BLaER1 treated with 17β-estradiol and CSF1 and Interleukin-3, amounts not matched to agents 10 nM and 100 nM (cell line): ENCODE measurements around the gene RPS2.
A peak's percentile ranks its signal among the peaks of the same experiment; 100 is the strongest.
"Not testable (repeated sequence)": the region's sequence is repeated elsewhere in the genome, so short reads cannot be mapped to it uniquely, and the experiment has no call there.

Experiments used
- H3K27ac ChIP-seq, 11 experiments: shearing (Covaris generic); formaldehyde crosslinking; 2 replicates each; pipeline ENCODE4 v1.8.1; 2022
- H3K27me3 ChIP-seq, 11 experiments: shearing (Covaris generic); formaldehyde crosslinking; 2 replicates each; pipeline ENCODE4 v1.8.1; 2022
- H3K36me3 ChIP-seq, 11 experiments: shearing (Covaris generic); formaldehyde crosslinking; 2 replicates each; pipeline ENCODE4 v1.8.1; 2022
- H3K4me1 ChIP-seq, 10 experiments: shearing (Covaris generic); formaldehyde crosslinking; 2 replicates each; pipeline ENCODE4 v1.8.1; 2022
- H3K4me2 ChIP-seq, 11 experiments: shearing (Covaris generic); formaldehyde crosslinking; 2 replicates each; pipeline ENCODE4 v1.8.1; 2022
- H3K4me3 ChIP-seq, 10 experiments: shearing (Covaris generic); formaldehyde crosslinking; 2 replicates each; pipeline ENCODE4 v1.8.1; 2022
- H3K9ac ChIP-seq, 11 experiments: shearing (Covaris generic); formaldehyde crosslinking; 2 replicates each; pipeline ENCODE4 v1.8.1; 2022
- H3K9me3 ChIP-seq, 11 experiments: shearing (Covaris generic); formaldehyde crosslinking; replicated peaks in 1 of 11; 2 replicates each; pipeline ENCODE4 v1.8.1; 2022
- H4K20me1 ChIP-seq, 11 experiments: shearing (Covaris generic); formaldehyde crosslinking; 2 replicates each; pipeline ENCODE4 v1.8.1; 2022
- Cebpa-rat ChIP-seq, 11 experiments: shearing (Covaris generic); IDR thresholded peaks; 2 replicates each; pipeline ENCODE4 v1.8.1; 2022

Gene RPS2

DNA sequence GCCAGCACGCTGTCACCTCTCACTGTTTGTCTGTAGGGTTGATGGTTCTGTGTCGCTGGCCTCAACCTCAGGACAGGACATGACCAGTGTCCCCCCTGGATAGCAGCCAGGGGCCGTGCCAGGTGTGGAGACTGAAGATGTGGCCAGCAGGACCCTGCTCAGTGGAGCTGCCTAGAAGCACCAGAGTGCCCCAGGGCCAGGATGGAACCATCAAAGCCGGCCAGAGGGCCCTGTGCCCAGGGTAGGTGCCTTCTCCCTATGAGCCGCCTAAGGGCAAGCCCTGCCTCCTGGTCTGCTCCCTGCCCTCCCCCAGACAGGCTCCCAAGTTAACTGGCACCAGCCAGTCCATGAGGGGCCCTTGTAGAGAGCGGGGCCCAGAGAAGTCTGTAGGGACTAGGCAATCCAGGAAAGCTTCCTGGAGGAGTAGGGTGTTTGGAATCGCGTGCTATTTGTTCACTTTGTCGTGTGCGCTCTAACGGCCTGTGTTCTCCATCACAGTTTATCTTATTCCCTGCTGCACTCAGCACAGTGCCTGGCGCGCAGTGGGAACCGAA, 5.8 kb downstream of the RPS2 start:
- Histone ChIP-seq H3K4me2 (peak overlapping the region; percentile 78 to 97 (median 94)), H3K4me3 (peak overlapping the region in 9 of 10 experiments; percentile 70 to 96 (median 88); a peak in 13 of 20 replicates), H3K9me3 (no peaks in the 10 kb centered on the region; a peak in 1 of 22 replicates), H3K27ac (peak overlapping the region in 7 of 11 experiments; percentile 4 to 92 (median 88); a peak in 6 of 22 replicates), H3K27me3 (no peaks in the 10 kb centered on the region), H3K36me3 (peaks cover 21 to 29% (median 25%) of the 10 kb centered on the region in 11 experiments), H4K20me1 (peaks cover 28 to 41% (median 37%) of the 10 kb centered on the region in 11 experiments), H3K9ac (peak overlapping the region in 10 of 11 experiments; percentile 88 to 97 (median 93); a peak in 19 of 22 replicates), H3K4me1 (peaks cover 34 to 41% (median 39%) of the 10 kb centered on the region in 10 experiments)
- TF ChIP-seq Cebpa-rat (IDR thresholded peaks at IDR 0.05), result no peak

DNA sequence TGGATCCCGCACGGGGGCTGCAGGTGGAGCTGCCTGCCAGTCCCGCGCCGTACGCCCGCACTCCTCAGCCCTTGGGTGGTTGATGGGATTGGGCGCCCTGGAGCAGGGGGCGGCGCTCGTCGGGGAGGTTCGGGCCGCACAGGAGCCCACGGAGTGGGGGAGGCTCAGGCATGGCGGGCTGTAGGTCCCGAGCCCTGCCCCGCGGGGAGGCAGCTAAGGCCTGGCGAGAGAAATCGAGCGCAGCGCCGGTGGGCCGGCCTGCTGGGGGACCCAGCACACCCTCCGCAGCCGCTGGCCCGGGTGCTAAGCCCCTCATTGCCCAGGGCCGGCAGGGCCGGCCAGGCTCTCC, 6.5 kb downstream of the RPS2 start:
- peaks cover 16 to 22% (median 20%) of the 10 kb centered on the region in 11 experiments for H3K36me3 ChIP-seq
- peaks cover 21 to 34% (median 31%) of the 10 kb centered on the region in 11 experiments for H4K20me1 ChIP-seq
- H3K9me3 ChIP-seq, H3K27ac ChIP-seq, H3K9ac ChIP-seq, H3K4me3 ChIP-seq, H3K27me3 ChIP-seq, H3K4me2 ChIP-seq: not testable (repeated sequence)
- peaks cover 29 to 37% (median 35%) of the 10 kb centered on the region in 10 experiments for H3K4me1 ChIP-seq

GRCh38 chr16:1957434-1958142, 7.0 kb downstream of the RPS2 start:
- not testable (repeated sequence) for H3K27ac ChIP-seq, H3K9ac ChIP-seq, H3K27me3 ChIP-seq, H3K4me3 ChIP-seq, H3K4me2 ChIP-seq, H3K9me3 ChIP-seq
- Histone ChIP-seq H3K4me1 (peaks cover 24 to 31% (median 30%) of the 10 kb centered on the region in 10 experiments), H3K36me3 (peaks cover 11 to 17% (median 14%) of the 10 kb centered on the region in 11 experiments), H4K20me1 (peaks cover 16 to 29% (median 25%) of the 10 kb centered on the region in 11 experiments; a peak in 21 of 22 replicates)

- H3K27me3 ChIP-seq, result no peaks in the 10 kb centered on the region
- H3K36me3 ChIP-seq, result no peaks in the 10 kb centered on the region
- no peaks in the 10 kb centered on the region for H3K9me3 ChIP-seq
- H3K4me3 ChIP-seq, result no peak overlapping the region
- no peaks in the 10 kb centered on the region for H4K20me1 ChIP-seq
- H3K9ac ChIP-seq, result no peak overlapping the region
- H3K4me2 ChIP-seq, result no peak overlapping the region
- H3K4me1 ChIP-seq, result peaks cover 0 to 3% (median 2%) of the 10 kb centered on the region in 10 experiments; a peak in 12 of 20 replicates
- no peak for TF ChIP-seq Cebpa-rat (IDR thresholded peaks at IDR 0.05)
- H3K27ac ChIP-seq, result no peak overlapping the region
Measured at GRCh38 chr16:1953734-1954133, 10.9 kb downstream of the RPS2 start.

- H3K36me3 ChIP-seq, result no peaks in the 10 kb centered on the region
- H3K9ac ChIP-seq, result no peak overlapping the region
- H3K4me1 ChIP-seq, result no peaks in the 10 kb centered on the region
- no peaks in the 10 kb centered on the region; a peak in 1 of 22 replicates for H4K20me1 ChIP-seq
- no peak overlapping the region for H3K27ac ChIP-seq
- H3K27me3 ChIP-seq, result no peaks in the 10 kb centered on the region
- no peaks in the 10 kb centered on the region for H3K9me3 ChIP-seq
- no peak overlapping the region for H3K4me3 ChIP-seq
- no peak for TF ChIP-seq Cebpa-rat (IDR thresholded peaks at IDR 0.05)
- no peak overlapping the region for H3K4me2 ChIP-seq
Measured at GRCh38 chr16:1950559-1950958, 14.1 kb downstream of the RPS2 start.

DNA sequence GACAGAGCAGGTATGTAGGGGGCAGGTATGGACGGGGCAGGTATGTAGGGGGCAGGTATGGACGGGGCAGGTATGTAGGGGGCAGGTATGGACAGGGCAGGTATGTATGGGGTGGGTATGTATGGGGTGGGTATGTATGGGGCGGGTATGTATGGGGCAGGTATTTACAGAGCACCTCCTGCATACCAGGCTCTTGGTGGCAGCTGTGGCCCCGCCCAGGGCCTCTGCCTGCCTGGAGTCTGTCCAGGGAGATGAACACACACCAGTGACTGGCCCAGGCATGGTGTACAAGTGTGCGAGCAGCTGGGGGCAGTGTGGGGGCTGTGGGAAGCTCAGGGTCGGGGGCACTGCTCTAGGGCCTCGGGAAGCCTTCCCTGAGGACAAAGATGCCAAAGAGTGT, 14.6 kb downstream of the RPS2 start:
- no peaks in the 10 kb centered on the region for H3K9me3 ChIP-seq
- no peak overlapping the region for H3K9ac ChIP-seq
- H3K4me2 ChIP-seq, result no peak overlapping the region
- H3K4me3 ChIP-seq, result no peak overlapping the region
- no peaks in the 10 kb centered on the region; a peak in 1 of 22 replicates for H4K20me1 ChIP-seq
- no peak overlapping the region for H3K27ac ChIP-seq
- H3K36me3 ChIP-seq, result no peaks in the 10 kb centered on the region
- no peaks in the 10 kb centered on the region for H3K27me3 ChIP-seq
- TF ChIP-seq Cebpa-rat (IDR thresholded peaks at IDR 0.05), result no peak
- no peaks in the 10 kb centered on the region for H3K4me1 ChIP-seq

- H3K9me3 ChIP-seq, result no peaks in the 10 kb centered on the region
- H3K4me2 ChIP-seq, result no peak overlapping the region
- no peak overlapping the region for H3K27ac ChIP-seq
- H3K36me3 ChIP-seq, result no peaks in the 10 kb centered on the region
- no peaks in the 10 kb centered on the region for H3K27me3 ChIP-seq
- H3K9ac ChIP-seq, result no peak overlapping the region
- H3K4me1 ChIP-seq, result peaks cover 0 to 4% (median 0%) of the 10 kb centered on the region in 10 experiments; a peak in 3 of 20 replicates
- no peak for TF ChIP-seq Cebpa-rat (IDR thresholded peaks at IDR 0.05)
- no peaks in the 10 kb centered on the region; a peak in 1 of 22 replicates for H4K20me1 ChIP-seq
- no peak overlapping the region for H3K4me3 ChIP-seq
Measured at GRCh38 chr16:1949507-1949906, 15.1 kb downstream of the RPS2 start.

GRCh38 chr16:1947369-1947670, 17.3 kb downstream of the RPS2 start:
- H3K36me3 ChIP-seq, result no peaks in the 10 kb centered on the region
- peaks cover 0 to 4% (median 0%) of the 10 kb centered on the region in 11 experiments; a peak in 3 of 22 replicates for H3K27me3 ChIP-seq
- no peak for TF ChIP-seq Cebpa-rat (IDR thresholded peaks at IDR 0.05)
- H3K9ac ChIP-seq, result no peak overlapping the region
- H3K9me3 ChIP-seq, result no peaks in the 10 kb centered on the region
- H3K4me2 ChIP-seq, result no peak overlapping the region
- H3K4me3 ChIP-seq, result no peak overlapping the region
- peaks cover 11 to 23% (median 14%) of the 10 kb centered on the region in 10 experiments for H3K4me1 ChIP-seq
- H3K27ac ChIP-seq, result no peak overlapping the region
- peaks cover 0 to 4% (median 2%) of the 10 kb centered on the region in 11 experiments; a peak in 11 of 22 replicates for H4K20me1 ChIP-seq

DNA sequence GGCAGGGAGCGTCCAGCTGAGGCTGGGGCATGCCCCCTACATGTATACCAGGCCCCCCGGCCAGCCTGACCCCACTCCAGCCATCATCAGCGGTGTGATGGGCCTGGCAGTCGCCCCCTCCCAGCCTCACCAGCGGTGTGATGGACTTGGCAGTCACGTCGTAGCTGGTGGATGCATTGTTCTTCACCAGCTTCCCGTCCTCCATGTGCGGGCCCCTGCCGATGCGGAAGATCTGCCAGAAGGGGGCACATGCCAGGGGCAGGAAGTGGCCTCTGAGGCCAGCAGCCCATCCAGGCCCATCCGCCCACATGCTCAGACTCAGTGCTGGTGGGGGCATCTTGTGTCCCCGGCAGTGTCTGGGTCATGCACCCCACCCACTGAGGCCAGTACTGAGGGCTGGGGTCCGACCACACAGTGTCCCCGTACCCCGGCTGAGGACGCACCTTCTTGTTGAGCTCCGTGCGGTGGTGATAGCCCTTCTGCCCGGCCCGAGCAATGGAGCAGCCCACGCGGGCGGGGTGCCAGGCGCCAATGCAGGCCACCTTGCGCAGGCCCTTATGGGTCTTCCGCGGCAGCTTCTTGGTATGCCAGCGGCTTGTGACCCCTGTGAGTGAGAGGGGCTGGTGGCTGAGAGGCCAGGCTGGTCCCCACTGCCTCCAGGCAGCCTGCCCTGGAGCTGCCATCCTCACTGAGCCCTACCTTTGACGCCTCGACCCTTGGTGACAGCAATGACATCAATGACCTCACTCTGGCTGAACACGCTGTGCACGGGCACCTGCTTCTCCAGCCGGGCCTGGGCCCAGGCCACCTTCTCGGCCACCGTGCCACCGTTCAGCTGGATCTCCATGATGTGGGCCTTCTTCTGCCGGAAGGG, 17.9 kb downstream of the RPS2 start:
- peaks cover 0 to 10% (median 7%) of the 10 kb centered on the region in 11 experiments; a peak in 14 of 22 replicates for H4K20me1 ChIP-seq
- H3K4me2 ChIP-seq, result no peak overlapping the region
- H3K9ac ChIP-seq, result no peak overlapping the region
- H3K27ac ChIP-seq, result no peak overlapping the region
- no peak for TF ChIP-seq Cebpa-rat (IDR thresholded peaks at IDR 0.05)
- H3K4me1 ChIP-seq, result peaks cover 17 to 29% (median 20%) of the 10 kb centered on the region in 10 experiments
- no peak overlapping the region for H3K4me3 ChIP-seq
- H3K27me3 ChIP-seq, result peaks cover 0 to 6% (median 0%) of the 10 kb centered on the region in 11 experiments; a peak in 3 of 22 replicates
- H3K9me3 ChIP-seq, result no peaks in the 10 kb centered on the region
- H3K36me3 ChIP-seq, result no peaks in the 10 kb centered on the region
